GM23248 (cell line): Measurements from ENCODE around the gene GRIP1. TPM values are rescaled to one million over a fixed set of nuclear protein-coding genes. Genes with fewer than 3 reads are reported as not detected.

Source experiments
- DNase-seq: peaks from one replicate; pipeline ENCODE4 v3.0.0-alpha.2; 2015
- H2AFZ ChIP-seq: fragments of 200-600 bp; sonication (generic); 2 replicates; pipeline ENCODE4 v1.6.1; 2016; ENCODE audit warnings: antibody characterized with exemption
- H3F3A ChIP-seq: fragments of 200-600 bp; sonication (generic); 2 replicates; pipeline ENCODE4 v1.6.1; 2016; ENCODE audit warnings: mild to moderate bottlenecking, antibody characterized with exemption, mixed run types; ENCODE audit not compliant: insufficient read depth
- H3K27ac ChIP-seq: fragments of 200-600 bp; sonication (generic); 2 replicates; pipeline ENCODE4 v1.5.1; 2016; ENCODE audit warnings: mild to moderate bottlenecking
- H3K27me3 ChIP-seq: fragments of 200-600 bp; sonication (generic); replicated peaks from 2 replicates; pipeline ENCODE4 v1.6.1; 2016; ENCODE audit warnings: mild to moderate bottlenecking; ENCODE audit not compliant: insufficient read depth
- H3K36me3 ChIP-seq: fragments of 200-600 bp; sonication (generic); 2 replicates; pipeline ENCODE4 v1.6.1; 2016; ENCODE audit warnings: low read depth, mild to moderate bottlenecking
- H3K4me1 ChIP-seq: fragments of 200-600 bp; sonication (generic); 2 replicates; pipeline ENCODE4 v1.6.1; 2016; ENCODE audit warnings: mild to moderate bottlenecking; ENCODE audit not compliant: insufficient read depth
- H3K4me2 ChIP-seq: fragments of 200-600 bp; sonication (generic); one replicate; pipeline ENCODE4 v1.6.1; 2016; ENCODE audit warnings: mild to moderate bottlenecking; ENCODE audit not compliant: unreplicated experiment
- H3K4me3 ChIP-seq: fragments of 200-600 bp; sonication (generic); 2 replicates; pipeline ENCODE4 v1.5.1; 2016; ENCODE audit warnings: mild to moderate bottlenecking
- H3K79me2 ChIP-seq: fragments of 200-600 bp; sonication (generic); 2 replicates; pipeline ENCODE4 v1.6.1; 2016; ENCODE audit warnings: mild to moderate bottlenecking; ENCODE audit not compliant: insufficient read depth
- H3K9ac ChIP-seq: fragments of 200-600 bp; sonication (generic); 2 replicates; pipeline ENCODE4 v1.6.1; 2016; ENCODE audit warnings: mild to moderate bottlenecking
- H3K9me2 ChIP-seq: fragments of 200-600 bp; sonication (generic); 2 replicates; pipeline ENCODE4 v1.6.1; 2016; ENCODE audit warnings: mixed run types, mild to moderate bottlenecking, moderate library complexity; ENCODE audit not compliant: insufficient read depth
- H3K9me3 ChIP-seq: fragments of 200-600 bp; sonication (generic); one replicate; pipeline ENCODE4 v1.6.1; 2017; ENCODE audit warnings: low read depth
- H4K20me1 ChIP-seq: fragments of 200-600 bp; sonication (generic); 2 replicates; pipeline ENCODE4 v1.6.0; 2016; ENCODE audit not compliant: insufficient read depth
- EZH2 ChIP-seq: fragments of 200-600 bp; sonication (generic); IDR thresholded peaks from 2 replicates; pipeline ENCODE4 v1.6.1; 2018; ENCODE audit warnings: antibody characterized with exemption, mild to moderate bottlenecking; ENCODE audit not compliant: insufficient read depth, poor library complexity, severe bottlenecking
- EZH2phosphoT487 ChIP-seq: fragments of 200-600 bp; sonication (generic); IDR thresholded peaks from 2 replicates; pipeline ENCODE4 v1.6.1; 2018; ENCODE audit warnings: antibody characterized with exemption, moderate library complexity, mild to moderate bottlenecking, low read depth; ENCODE audit not compliant: insufficient read depth
- WGBS, 2 experiments: methylation state at CpG; one replicate each; pipeline ENCODE4 v1.1.6; 2015 to 2017; ENCODE audit warnings: low lambda C conversion rate in 2 of 2, low coverage in 1 of 2; ENCODE audit errors: missing lambda C conversion rate in 2 of 2; 5-methylcytosine and 5-hydroxymethylcytosine counted together
- in situ Hi-C: fragments of 300-500 bp; cut with MboI; formaldehyde crosslinking; loops from 2 replicates; pipeline ENCODE4 v1.15.0; 2020
- polyA plus RNA-seq: library from polyadenylated mRNA; unstranded; fragments of >200 nt; fragmentation: Nextera tagmentation; extraction: Ambion mirVana; gene quantifications from 2 replicates; pipeline ENCODE4 v1.2.1, GENCODE V29; 2016
- total RNA-seq: library from RNA; depleted of rRNA; stranded (reverse); fragments of >200 nt; shearing (Covaris generic); gene quantifications from 2 replicates; pipeline ENCODE4 v1.2.3, GENCODE V29; 2014

The GRIP1 gene
- total and polyA plus RNA-seq, 2 experiments from 2014 or later: not detected

DNA sequence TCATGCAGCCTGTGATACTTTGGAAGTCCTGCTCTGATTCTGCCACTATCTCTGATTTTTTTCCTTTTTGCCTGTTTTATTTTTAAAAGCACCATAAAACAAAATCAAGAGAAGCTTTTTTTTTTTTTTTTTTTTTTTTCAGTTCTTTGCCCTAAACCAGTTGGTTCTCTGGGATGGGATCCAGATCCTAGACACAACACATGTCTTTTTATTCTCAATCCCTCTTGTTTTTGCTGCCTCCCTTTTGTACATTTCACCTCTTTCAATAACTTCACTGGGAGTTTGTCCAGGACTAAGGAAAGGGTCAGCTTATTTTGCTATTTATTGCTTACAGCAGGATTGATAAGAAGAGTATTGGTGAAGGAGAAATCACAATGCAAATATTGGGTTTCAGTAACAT lies 139.4 kb downstream of the GRIP1 start:
- Histone ChIP-seq H3F3A (no peaks in the 10 kb centered on the region), H3K4me2 (no peak overlapping the region), H3K9ac (no peak overlapping the region), H4K20me1 (no peaks in the 10 kb centered on the region), H3K36me3 (no peaks in the 10 kb centered on the region), H3K4me1 (no peaks in the 10 kb centered on the region), H3K79me2 (no peaks in the 10 kb centered on the region), H3K27me3 (0 out of 2 replicates have a peak, but pooled peaks cover 4% of the 10 kb centered on the region), H3K4me3 (no peak overlapping the region), H3K9me3 (no peaks in the 10 kb centered on the region), H3K27ac (no peak overlapping the region), H2AFZ (no peak overlapping the region), H3K9me2 (no peaks in the 10 kb centered on the region)
- in situ Hi-C loops: no loop called here
- no peak for DNase-seq
- TF ChIP-seq EZH2phosphoT487: no peak
- TF ChIP-seq EZH2: no peak

DNA sequence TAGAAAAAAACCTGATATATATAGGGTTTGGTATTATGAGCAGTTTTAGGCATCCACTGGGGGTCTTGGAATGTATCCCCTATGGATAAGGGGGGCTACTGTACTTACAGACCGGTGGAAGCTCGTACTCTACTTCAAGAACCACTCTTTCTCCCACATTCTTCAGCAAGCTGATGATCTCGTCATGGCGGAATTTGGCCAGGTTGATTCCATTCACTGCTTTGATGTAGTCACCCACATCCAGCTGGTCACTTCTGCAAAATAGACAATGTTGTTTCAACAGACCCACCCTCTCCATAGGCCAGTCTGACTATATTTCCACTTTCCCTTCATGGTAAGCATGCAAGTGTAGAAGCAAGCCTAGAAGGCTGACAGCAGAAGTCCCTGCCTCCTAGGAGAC lies 139.9 kb downstream of the GRIP1 start:
- in situ Hi-C loops: no loop called here

GRCh38 chr12:66537876-66538275 lies 141.0 kb downstream of the GRIP1 start:
- no peaks in the 10 kb centered on the region for H3F3A ChIP-seq
- no peaks in the 10 kb centered on the region for H3K9me2 ChIP-seq
- H3K36me3 ChIP-seq: no peaks in the 10 kb centered on the region
- H3K9me3 ChIP-seq: no peaks in the 10 kb centered on the region
- DNase-seq: no peak
- no peaks in the 10 kb centered on the region for H3K79me2 ChIP-seq
- H3K4me2 ChIP-seq: no peak overlapping the region
- H3K4me1 ChIP-seq: no peaks in the 10 kb centered on the region
- in situ Hi-C loops: no loop called here
- no peaks in the 10 kb centered on the region for H4K20me1 ChIP-seq
- TF ChIP-seq EZH2: no peak
- WGBS, 2 experiments: 77 to 83% methylated on average over 3 of the region's 3 CpGs
- no peak overlapping the region for H3K9ac ChIP-seq
- H3K27ac ChIP-seq: no peak overlapping the region
- H3K4me3 ChIP-seq: no peak overlapping the region
- H2AFZ ChIP-seq: no peak overlapping the region
- H3K27me3 ChIP-seq: 0 out of 2 replicates have a peak, but pooled peaks cover 4% of the 10 kb centered on the region

More for the DNA sequence above, 139.9 kb downstream of the GRIP1 start:
- no peaks in the 10 kb centered on the region for H4K20me1 ChIP-seq
- no peaks in the 10 kb centered on the region for H3K79me2 ChIP-seq
- no peak overlapping the region for H2AFZ ChIP-seq
- H3K9ac ChIP-seq: no peak overlapping the region
- H3K36me3 ChIP-seq: no peaks in the 10 kb centered on the region
- no peak for DNase-seq
- no peaks in the 10 kb centered on the region for H3K4me1 ChIP-seq
- H3K9me3 ChIP-seq: no peaks in the 10 kb centered on the region
- 0 out of 2 replicates have a peak, but pooled peaks cover 4% of the 10 kb centered on the region for H3K27me3 ChIP-seq
- TF ChIP-seq EZH2phosphoT487 (no peak), EZH2 (no peak)
- no peak overlapping the region for H3K4me2 ChIP-seq
- no peaks in the 10 kb centered on the region for H3K9me2 ChIP-seq
- no peak overlapping the region for H3K27ac ChIP-seq
- H3K4me3 ChIP-seq: no peak overlapping the region
- no peaks in the 10 kb centered on the region for H3F3A ChIP-seq
- WGBS, 2 experiments: 52 to 60% methylated on average over 4 of the region's 4 CpGs

DNA sequence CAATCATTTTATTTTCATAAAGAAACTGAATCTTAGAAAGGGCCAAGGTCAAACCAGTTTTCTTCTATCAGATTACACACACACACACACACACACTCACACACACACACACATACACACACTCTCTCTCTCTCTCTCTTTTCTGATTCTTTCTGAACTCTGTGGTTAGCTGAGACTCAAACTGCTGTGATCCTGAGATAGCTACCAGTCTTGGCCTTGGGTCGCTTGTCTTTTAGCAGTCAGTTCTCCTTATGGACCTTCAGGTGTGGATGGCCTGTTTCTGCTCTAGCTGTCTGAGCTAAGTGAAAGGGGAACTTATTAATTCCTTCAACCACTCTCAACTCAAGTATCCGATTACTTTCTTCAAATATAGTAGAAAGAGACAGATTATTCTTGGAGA lies 145.1 kb downstream of the GRIP1 start:
- Histone ChIP-seq H3K27ac (no peak overlapping the region), H3K4me3 (no peak overlapping the region), H2AFZ (no peak overlapping the region), H3K4me2 (no peak overlapping the region), H3K4me1 (no peaks in the 10 kb centered on the region), H3F3A (no peaks in the 10 kb centered on the region), H4K20me1 (no peaks in the 10 kb centered on the region), H3K9me3 (no peaks in the 10 kb centered on the region), H3K36me3 (no peaks in the 10 kb centered on the region), H3K79me2 (no peaks in the 10 kb centered on the region), H3K27me3 (no peaks in the 10 kb centered on the region), H3K9ac (no peak overlapping the region), H3K9me2 (no peaks in the 10 kb centered on the region)
- no peak for DNase-seq
- in situ Hi-C loops: no loop called here
- TF ChIP-seq EZH2 (no peak), EZH2phosphoT487 (no peak)
- WGBS, 2 experiments: 30 to 48% methylated on average over 2 of the region's 2 CpGs

GRCh38 chr12:66531766-66532165 lies 147.1 kb downstream of the GRIP1 start:
- Histone ChIP-seq H3K36me3 (no peaks in the 10 kb centered on the region), H3K9ac (no peak overlapping the region), H3K79me2 (no peaks in the 10 kb centered on the region), H3K9me3 (no peaks in the 10 kb centered on the region), H2AFZ (no peak overlapping the region), H3K4me2 (no peak overlapping the region), H4K20me1 (no peaks in the 10 kb centered on the region), H3K4me1 (no peaks in the 10 kb centered on the region), H3K27ac (no peak overlapping the region), H3K9me2 (no peaks in the 10 kb centered on the region), H3K27me3 (no peaks in the 10 kb centered on the region), H3K4me3 (no peak overlapping the region), H3F3A (no peaks in the 10 kb centered on the region)
- TF ChIP-seq EZH2phosphoT487: no peak
- TF ChIP-seq EZH2: no peak
- 46 to 52% methylated on average over 2 of the region's 2 CpGs for WGBS, 2 experiments
- in situ Hi-C loops: no loop called here
- no peak for DNase-seq
